HepG2 (cell line): ENCODE results near the gene GTPBP6. TPM values are rescaled to one million over a fixed set of nuclear protein-coding genes. Genes with fewer than 3 reads are reported as not detected.
A peak's percentile ranks its signal among the peaks of the same experiment; 100 is the strongest.

Source experiments
- ATAC-seq: fragments of 200-7000 bp; cut with Tn5 transposase; 3 replicates; pipeline ENCODE4 v1.9.1; 2020; ENCODE audit warnings: mild to moderate bottlenecking, moderate library complexity
- BruUV-seq: library from RNA; stranded (reverse); fragments of 400-500 nt; replicated peaks from 2 replicates; lab custom pipeline; 2021; lab: Mats Ljungman, UMichigan
- CTCF ChIA-PET: fragments of 300-600 bp; formaldehyde crosslinking; extraction: SDS; loops from one replicate; lab custom pipeline; 2021; ENCODE audit warnings: low total read pairs, inconsistent platforms, low intra/inter-chr PET ratio; lab: Yijun Ruan, JAX
- POLR2A ChIA-PET: fragments of 350-600 bp; sonication (Branson Sonifier 250); formaldehyde crosslinking; loops from one replicate; lab custom pipeline; 2020; ENCODE audit warnings: antibody characterized with exemption, inconsistent platforms; lab: Yijun Ruan, JAX
- DNase-seq: peaks from one replicate; pipeline ENCODE4 v3.0.0-alpha.2; 2015; ENCODE audit warnings: low spot score
- FAIRE-seq: peaks from 3 replicates; lab custom pipeline; 2011; peaks lifted over from hg19 to GRCh38; lab: Jason Lieb, UNC
- H2AFZ ChIP-seq: one replicate; pipeline ENCODE4 v1.6.1; 2011; ENCODE audit warnings: low read length, inconsistent platforms
- H3K27ac ChIP-seq: fragments of 300-600 bp; 3 replicates; pipeline ENCODE4 v1.8.0; 2011; ENCODE audit warnings: mixed run types, mild to moderate bottlenecking, mixed read lengths, low read length, inconsistent platforms; ENCODE audit not compliant: insufficient read depth; ENCODE audit errors: extremely low read length
- H3K27me3 ChIP-seq, 2 experiments: fragments of 200-600 bp in 1 of 2; 2 replicates in 1 of 2; 3 replicates in 1 of 2; pipeline versions ENCODE4 v1.6.0 to v1.8.0; 2011; ENCODE audit warnings: low read length in 2 of 2, mild to moderate bottlenecking in 2 of 2, moderate library complexity in 2 of 2, inconsistent platforms in 1 of 2; ENCODE audit not compliant: insufficient read depth in 2 of 2, control insufficient read depth in 1 of 2
- H3K36me3 ChIP-seq, 2 experiments: fragments of 200-600 bp in 1 of 2; replicated peaks in 1 of 2; 2 replicates in 1 of 2; 3 replicates in 1 of 2; pipeline versions ENCODE4 v1.5.1 to v1.8.0; 2011; ENCODE audit warnings: low read length in 2 of 2, inconsistent platforms in 1 of 2; ENCODE audit not compliant: insufficient read depth in 2 of 2, control insufficient read depth in 1 of 2
- H3K4me1 ChIP-seq: 2 replicates; pipeline ENCODE4 v1.5.1; 2012; ENCODE audit warnings: low read length, inconsistent platforms; ENCODE audit not compliant: insufficient read depth
- H3K4me2 ChIP-seq: 2 replicates; pipeline ENCODE4 v1.6.0; 2011; ENCODE audit warnings: low read depth, low read length, inconsistent platforms
- H3K4me3 ChIP-seq, 3 experiments: fragments of 200-600 bp in 1 of 3; sonication (generic), shearing (Covaris generic) in 1 of 3; replicated peaks in 1 of 3; 2 replicates each; pipeline ENCODE4 v1.5.1; 2011 to 2016; ENCODE audit warnings: low read length in 3 of 3, inconsistent platforms in 2 of 3, low read depth in 2 of 3, mild to moderate bottlenecking in 2 of 3, control low read depth in 1 of 3, mixed read lengths in 1 of 3; ENCODE audit not compliant: insufficient read depth in 1 of 3
- H3K79me2 ChIP-seq: one replicate; pipeline ENCODE4 v1.6.1; 2011; ENCODE audit warnings: low read length, inconsistent platforms; ENCODE audit not compliant: insufficient read depth
- H3K9ac ChIP-seq: 2 replicates; pipeline ENCODE4 v1.6.0; 2011; ENCODE audit warnings: mild to moderate bottlenecking, low read depth, low read length, inconsistent platforms; ENCODE audit not compliant: insufficient read depth
- H3K9me3 ChIP-seq: 2 replicates; pipeline ENCODE4 v1.5.1; 2012; ENCODE audit warnings: mild to moderate bottlenecking, low read length
- H4K20me1 ChIP-seq: 2 replicates; pipeline ENCODE4 v1.6.0; 2011; ENCODE audit warnings: inconsistent platforms, mild to moderate bottlenecking, low read length, moderate library complexity; ENCODE audit not compliant: insufficient read depth
- AGO2 ChIP-seq: fragments of 200-400 bp; formaldehyde crosslinking; optimal IDR thresholded peaks from 2 replicates; pipeline ENCODE3; 2017; ENCODE audit warnings: mild to moderate bottlenecking, low read depth, low read length, moderate library complexity
- CC2D1A ChIP-seq: sonication (generic); formaldehyde crosslinking; IDR thresholded peaks from 2 replicates; pipeline ENCODE4 v1.8.1; 2023; ENCODE audit warnings: mild to moderate bottlenecking, missing genetic modification reagents
- EEA1 ChIP-seq: sonication (generic); formaldehyde crosslinking; IDR thresholded peaks from 2 replicates; pipeline ENCODE4 v1.5.1; 2020; ENCODE audit warnings: mild to moderate bottlenecking, missing genetic modification reagents, borderline replicate concordance
- FOSL1 ChIP-seq: sonication (generic); formaldehyde crosslinking; IDR thresholded peaks from 2 replicates; pipeline ENCODE4 v1.9.0; 2021; ENCODE audit warnings: missing genetic modification reagents, borderline replicate concordance
- FOXA1 ChIP-seq, 2 experiments: fragments of 450-650 bp in 1 of 2; sonication (generic) in 1 of 2; formaldehyde crosslinking in 1 of 2; IDR thresholded peaks; 2 replicates each; pipeline versions ENCODE4 v1.4.0 to v1.6.1; 2016 to 2020; ENCODE audit warnings: missing genetic modification reagents in 1 of 2
- GATA4 ChIP-seq: sonication (generic); IDR thresholded peaks from 2 replicates; pipeline ENCODE4 v1.6.1; 2016; ENCODE audit warnings: antibody characterized with exemption, low read depth, borderline replicate concordance
- KAT7 ChIP-seq: IDR thresholded peaks from 2 replicates; pipeline ENCODE4 v1.6.1; 2018; ENCODE audit warnings: borderline replicate concordance, missing compliant biosample characterization
- MTA1 ChIP-seq: sonication (generic); formaldehyde crosslinking; IDR thresholded peaks from 2 replicates; pipeline ENCODE4 v1.4.0; 2020; ENCODE audit warnings: missing genetic modification reagents, mild to moderate bottlenecking, borderline replicate concordance
- MYC ChIP-seq: sonication (generic); formaldehyde crosslinking; IDR thresholded peaks from 2 replicates; pipeline ENCODE4 v1.9.0; 2021; ENCODE audit warnings: missing genetic modification reagents, borderline replicate concordance
- NR2F6 ChIP-seq, 2 experiments: IDR thresholded peaks; 2 replicates each; pipeline ENCODE4 v1.6.1; 2016; ENCODE audit warnings: antibody characterized with exemption in 1 of 2, mild to moderate bottlenecking in 1 of 2
- PHF5A ChIP-seq: IDR thresholded peaks from one replicate; pipeline ENCODE4 v1.6.1; 2018; ENCODE audit warnings: low read depth, missing genetic modification reagents; ENCODE audit not compliant: unreplicated experiment
- PHF8 ChIP-seq: sonication (generic); formaldehyde crosslinking; IDR thresholded peaks from 2 replicates; pipeline ENCODE4 v1.5.0; 2020; ENCODE audit warnings: missing genetic modification reagents
- SNAPC2 ChIP-seq: sonication (generic); formaldehyde crosslinking; IDR thresholded peaks from 2 replicates; pipeline ENCODE4 v1.8.1; 2022; ENCODE audit warnings: mild to moderate bottlenecking, missing genetic modification reagents
- ZNF207 ChIP-seq: fragments of 450-650 bp; IDR thresholded peaks from 2 replicates; pipeline ENCODE4 v1.6.1; 2016; ENCODE audit warnings: antibody characterized with exemption, borderline replicate concordance
- ZNF83 ChIP-seq: sonication (generic); formaldehyde crosslinking; IDR thresholded peaks from 2 replicates; pipeline ENCODE4 v1.4.0; 2020; ENCODE audit warnings: missing genetic modification reagents, mild to moderate bottlenecking, borderline replicate concordance
- WGBS: methylation state at CpG from one replicate; pipeline ENCODE4 v1.1.6; 2017; ENCODE audit warnings: low lambda C conversion rate; 5-methylcytosine and 5-hydroxymethylcytosine counted together
- in situ Hi-C: cut with HindIII; loops from 2 replicates; pipeline ENCODE4 v1.10.0; 2017; ENCODE audit warnings: low pct_unique_long_range_greater_than_20kb; ENCODE audit not compliant: extremely low pct_ligation_motif_present
- intact Hi-C: fragments of 100-400 bp; cut with micrococcal nuclease; formaldehyde crosslinking; loops from one replicate; pipeline ENCODE4 v1.10.0; 2022; ENCODE audit not compliant: unreplicated experiment
- polyA plus RNA-seq, 8 experiments: library from polyadenylated mRNA; depleted of rRNA in 3 of 8; stranded (reverse) in 7 of 8; unstranded in 1 of 8; fragments of >200 nt; fragmentation: Illumina TruSeq in 4 of 8; extraction: Trizol in 4 of 8; gene quantifications; 2 replicates each; pipeline versions ENCODE4 v1.2.1 to v1.2.3, GENCODE V29; 2011 to 2016; ENCODE audit warnings: low read depth in 4 of 8, missing spikeins in 1 of 8, mixed read lengths in 1 of 8; ENCODE audit not compliant: insufficient read depth in 1 of 8
- total RNA-seq, 5 experiments: library from RNA; depleted of rRNA; stranded (reverse); fragments of >200 nt; fragmentation: Illumina TruSeq; extraction: Trizol; gene quantifications; 2 replicates each; pipeline ENCODE4 v1.2.3, GENCODE V29; 2016; ENCODE audit warnings: low read depth in 1 of 5
- TF ChIP-seq, protein P1 (sequence below): IDR thresholded peaks from 2 replicates; pipeline ENCODE4 v1.6.1; 2012; ENCODE audit warnings: low read depth, low read length, improper control_type of control experiment
- TF ChIP-seq, protein P2 (sequence below): sonication (generic); formaldehyde crosslinking; IDR thresholded peaks from 2 replicates; pipeline ENCODE4 v1.8.0; 2022; ENCODE audit warnings: mild to moderate bottlenecking, missing genetic modification reagents; ENCODE audit not compliant: insufficient replicate concordance

The GTPBP6 gene
- total and polyA plus RNA-seq, 2 of the 13 experiments (the other 11 are each of a cell fraction or from before 2014, with no cell fraction given), result 20.2 to 39.6 TPM

GRCh38 chrX:258291-259040 is 60.1 kb downstream of the GTPBP6 start (continued):
- TF ChIP-seq, protein P1, sequence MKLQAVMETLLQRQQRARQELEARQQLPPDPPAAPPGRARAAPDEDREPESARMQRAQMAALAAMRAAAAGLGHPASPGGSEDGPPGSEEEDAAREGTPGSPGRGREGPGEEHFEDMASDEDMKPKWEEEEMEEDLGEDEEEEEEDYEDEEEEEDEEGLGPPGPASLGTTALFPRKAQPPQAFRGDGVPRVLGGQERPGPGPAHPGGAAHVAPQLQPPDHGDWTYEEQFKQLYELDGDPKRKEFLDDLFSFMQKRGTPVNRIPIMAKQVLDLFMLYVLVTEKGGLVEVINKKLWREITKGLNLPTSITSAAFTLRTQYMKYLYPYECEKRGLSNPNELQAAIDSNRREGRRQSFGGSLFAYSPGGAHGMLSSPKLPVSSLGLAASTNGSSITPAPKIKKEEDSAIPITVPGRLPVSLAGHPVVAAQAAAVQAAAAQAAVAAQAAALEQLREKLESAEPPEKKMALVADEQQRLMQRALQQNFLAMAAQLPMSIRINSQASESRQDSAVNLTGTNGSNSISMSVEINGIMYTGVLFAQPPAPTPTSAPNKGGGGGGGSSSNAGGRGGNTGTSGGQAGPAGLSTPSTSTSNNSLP, result no peak
- TF ChIP-seq PHF5A (CRISPR knock-in tag) (no peak), CC2D1A (CRISPR knock-in tag) (no peak)
- TF ChIP-seq, all 625 proteins: peak for 11

DNA sequence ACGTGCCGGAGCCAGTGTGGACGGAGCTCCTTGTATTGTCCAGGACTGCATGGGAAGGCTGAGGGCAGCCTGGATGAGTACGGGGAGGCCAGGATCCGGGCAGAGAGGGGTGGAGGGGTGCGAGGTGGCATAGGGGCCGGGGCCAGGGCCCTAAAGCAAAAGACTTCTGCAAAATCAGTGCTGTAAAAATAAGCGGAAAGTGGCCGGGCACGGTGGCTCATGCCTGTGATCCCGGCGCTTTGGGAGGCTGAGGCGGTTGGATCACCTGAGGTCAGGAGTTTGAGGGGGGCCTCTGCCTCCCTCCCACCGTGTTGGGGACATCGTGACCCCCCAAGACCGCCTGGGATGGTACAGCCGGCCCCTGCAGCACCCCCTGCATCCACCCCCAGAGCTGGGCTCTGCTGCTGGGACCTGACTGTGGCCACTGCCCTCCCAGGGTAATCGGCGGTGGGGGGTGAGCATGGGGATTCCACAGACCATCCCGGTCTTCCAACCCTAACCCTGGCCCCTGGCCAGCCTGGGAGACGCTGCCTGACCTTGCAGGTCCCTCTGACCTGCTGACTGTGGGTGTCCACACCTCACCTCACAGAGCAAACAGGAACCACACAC is 60.8 kb downstream of the GTPBP6 start:
- Histone ChIP-seq H3K27me3 (peaks cover 0 to 2% of the 10 kb centered on the region in 2 experiments; a peak in 1 of 5 replicates), H3K4me3 (no peak overlapping the region; a peak in 1 of 6 replicates), H3K79me2 (no peaks in the 10 kb centered on the region), H2AFZ (no peak overlapping the region), H3K36me3 (no peaks in the 10 kb centered on the region), H3K4me1 (peaks cover 52% of the 10 kb centered on the region), H3K9ac (peak overlapping the region; percentile 10; the same call in 1 of the 2 replicates), H3K4me2 (peak overlapping the region; percentile 34), H4K20me1 (no peaks in the 10 kb centered on the region), H3K9me3 (no peaks in the 10 kb centered on the region), H3K27ac (no peak overlapping the region)
- CTCF ChIA-PET, result no interaction called here
- intact Hi-C loops (no loop called here), in situ Hi-C loops (no loop called here)
- no peak for FAIRE-seq
- no TSS peak for BruUV-seq
- peak; percentile 38 for ATAC-seq
- POLR2A ChIA-PET, result no interaction called here
- WGBS, result 40% methylated on average over 10 of the region's 21 CpGs
- DNase-seq, result peak; percentile 19
- no peak for TF ChIP-seq PHF8 (CRISPR knock-in tag)
- TF ChIP-seq MYC, result no peak
- TF ChIP-seq, protein P2, sequence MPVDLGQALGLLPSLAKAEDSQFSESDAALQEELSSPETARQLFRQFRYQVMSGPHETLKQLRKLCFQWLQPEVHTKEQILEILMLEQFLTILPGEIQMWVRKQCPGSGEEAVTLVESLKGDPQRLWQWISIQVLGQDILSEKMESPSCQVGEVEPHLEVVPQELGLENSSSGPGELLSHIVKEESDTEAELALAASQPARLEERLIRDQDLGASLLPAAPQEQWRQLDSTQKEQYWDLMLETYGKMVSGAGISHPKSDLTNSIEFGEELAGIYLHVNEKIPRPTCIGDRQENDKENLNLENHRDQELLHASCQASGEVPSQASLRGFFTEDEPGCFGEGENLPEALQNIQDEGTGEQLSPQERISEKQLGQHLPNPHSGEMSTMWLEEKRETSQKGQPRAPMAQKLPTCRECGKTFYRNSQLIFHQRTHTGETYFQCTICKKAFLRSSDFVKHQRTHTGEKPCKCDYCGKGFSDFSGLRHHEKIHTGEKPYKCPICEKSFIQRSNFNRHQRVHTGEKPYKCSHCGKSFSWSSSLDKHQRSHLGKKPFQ (CRISPR knock-in tag), result peak; percentile 54
- no peak for TF ChIP-seq FOSL1 (CRISPR knock-in tag)
- no peak for TF ChIP-seq FOXA1 (IDR thresholded peaks at IDR 0.05)
- no peak for TF ChIP-seq FOXA1 (CRISPR knock-in tag; IDR thresholded peaks at IDR 0.05)
- TF ChIP-seq EEA1 (CRISPR knock-in tag), result 0 out of 2 replicates have a peak, but pooled peaks have one; percentile 31
- TF ChIP-seq KAT7 (CRISPR knock-in tag), result no peak
- no peak for TF ChIP-seq ZNF83 (CRISPR knock-in tag)
- TF ChIP-seq NR2F6 (IDR thresholded peaks at IDR 0.05), result peak; percentile 50; the same call in 1 of the 2 replicates
- TF ChIP-seq NR2F6 (CRISPR knock-in tag; IDR thresholded peaks at IDR 0.05), result 0 out of 2 replicates have a peak, but pooled peaks have one; percentile 24
- TF ChIP-seq MTA1 (CRISPR knock-in tag), result no peak
- TF ChIP-seq GATA4, result no peak
- TF ChIP-seq ZNF207, result no peak
- TF ChIP-seq AGO2, result peak; percentile 24
- no peak for TF ChIP-seq SNAPC2 (CRISPR knock-in tag)
